Measurements from ENCODE around the gene CHMP6. TPM values are rescaled to one million over a fixed set of nuclear protein-coding genes. Genes with fewer than 3 reads are reported as not detected.

CHMP6 gene
- total RNA-seq, 2 experiments from 2014 or later, result 7.9 to 23.8 TPM

DNA sequence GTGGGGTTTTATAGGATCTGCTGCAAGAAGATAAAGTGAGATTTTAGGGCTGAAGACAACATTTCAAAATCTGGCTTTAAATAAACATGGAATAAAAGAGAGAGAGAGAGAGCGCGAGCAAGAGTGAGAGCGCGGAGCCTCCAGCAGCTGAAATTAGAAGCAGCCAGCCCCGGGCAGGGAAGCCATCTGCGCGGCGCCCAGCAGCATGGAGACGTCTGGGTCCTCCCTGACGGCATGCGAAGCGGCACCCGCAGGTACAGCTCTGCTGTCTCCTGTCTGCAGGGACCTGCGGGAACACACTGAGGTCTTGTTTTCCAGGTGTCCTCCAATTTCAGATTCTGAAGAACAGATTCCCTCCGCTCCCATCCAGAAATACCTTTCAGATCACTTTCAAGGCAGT, 35.4 kb downstream of the CHMP6 start:
- no TSS peak for BruUV-seq (replicated peaks)
- Histone ChIP-seq H3K4me3 (ENCODE audit: low read depth, low read length, poor library complexity, severe bottlenecking) (no peak overlapping the region), H3K9me3 (ENCODE audit: low read length) (no peaks in the 10 kb centered on the region), H3K4me2 (ENCODE audit: low read length) (no peak overlapping the region), H3K9me2 (ENCODE audit: insufficient read depth, low read length) (no peaks in the 10 kb centered on the region), H3K79me2 (ENCODE audit: insufficient read depth, low read depth, low read length) (no peaks in the 10 kb centered on the region), H4K20me1 (ENCODE audit: insufficient read depth, low read length) (no peaks in the 10 kb centered on the region), H3K4me1 (ENCODE audit: insufficient read depth, low read length, poor library complexity, severe bottlenecking) (no peaks in the 10 kb centered on the region), H3K36me3 (ENCODE audit: insufficient read depth, low read length) (no peaks in the 10 kb centered on the region), H3K27ac (ENCODE audit: low read depth, low read length, poor library complexity, severe bottlenecking) (no peak overlapping the region), H2AFZ (ENCODE audit: low read length) (no peak overlapping the region)
- TF ChIP-seq EZH2phosphoT487 (IDR thresholded peaks at IDR 0.05; ENCODE audit: borderline replicate concordance, low read depth, low read length), result no peak
- TF ChIP-seq, protein P1, sequence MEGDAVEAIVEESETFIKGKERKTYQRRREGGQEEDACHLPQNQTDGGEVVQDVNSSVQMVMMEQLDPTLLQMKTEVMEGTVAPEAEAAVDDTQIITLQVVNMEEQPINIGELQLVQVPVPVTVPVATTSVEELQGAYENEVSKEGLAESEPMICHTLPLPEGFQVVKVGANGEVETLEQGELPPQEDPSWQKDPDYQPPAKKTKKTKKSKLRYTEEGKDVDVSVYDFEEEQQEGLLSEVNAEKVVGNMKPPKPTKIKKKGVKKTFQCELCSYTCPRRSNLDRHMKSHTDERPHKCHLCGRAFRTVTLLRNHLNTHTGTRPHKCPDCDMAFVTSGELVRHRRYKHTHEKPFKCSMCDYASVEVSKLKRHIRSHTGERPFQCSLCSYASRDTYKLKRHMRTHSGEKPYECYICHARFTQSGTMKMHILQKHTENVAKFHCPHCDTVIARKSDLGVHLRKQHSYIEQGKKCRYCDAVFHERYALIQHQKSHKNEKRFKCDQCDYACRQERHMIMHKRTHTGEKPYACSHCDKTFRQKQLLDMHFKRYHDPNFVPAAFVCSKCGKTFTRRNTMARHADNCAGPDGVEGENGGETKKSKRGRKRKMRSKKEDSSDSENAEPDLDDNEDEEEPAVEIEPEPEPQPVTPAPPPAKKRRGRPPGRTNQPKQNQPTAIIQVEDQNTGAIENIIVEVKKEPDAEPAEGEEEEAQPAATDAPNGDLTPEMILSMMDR (conservative IDR thresholded peaks at IDR 0.05; ENCODE audit: low read length), result no peak
- CTCF ChIA-PET (ENCODE audit: unreplicated experiment), result no interaction called here
- intact Hi-C loops (cut with micrococcal nuclease; ENCODE audit: unreplicated experiment), result no loop called here
- POLR2A ChIA-PET, result no interaction called here
- no peak for DNase-seq (ENCODE audit: low spot score)

DNA sequence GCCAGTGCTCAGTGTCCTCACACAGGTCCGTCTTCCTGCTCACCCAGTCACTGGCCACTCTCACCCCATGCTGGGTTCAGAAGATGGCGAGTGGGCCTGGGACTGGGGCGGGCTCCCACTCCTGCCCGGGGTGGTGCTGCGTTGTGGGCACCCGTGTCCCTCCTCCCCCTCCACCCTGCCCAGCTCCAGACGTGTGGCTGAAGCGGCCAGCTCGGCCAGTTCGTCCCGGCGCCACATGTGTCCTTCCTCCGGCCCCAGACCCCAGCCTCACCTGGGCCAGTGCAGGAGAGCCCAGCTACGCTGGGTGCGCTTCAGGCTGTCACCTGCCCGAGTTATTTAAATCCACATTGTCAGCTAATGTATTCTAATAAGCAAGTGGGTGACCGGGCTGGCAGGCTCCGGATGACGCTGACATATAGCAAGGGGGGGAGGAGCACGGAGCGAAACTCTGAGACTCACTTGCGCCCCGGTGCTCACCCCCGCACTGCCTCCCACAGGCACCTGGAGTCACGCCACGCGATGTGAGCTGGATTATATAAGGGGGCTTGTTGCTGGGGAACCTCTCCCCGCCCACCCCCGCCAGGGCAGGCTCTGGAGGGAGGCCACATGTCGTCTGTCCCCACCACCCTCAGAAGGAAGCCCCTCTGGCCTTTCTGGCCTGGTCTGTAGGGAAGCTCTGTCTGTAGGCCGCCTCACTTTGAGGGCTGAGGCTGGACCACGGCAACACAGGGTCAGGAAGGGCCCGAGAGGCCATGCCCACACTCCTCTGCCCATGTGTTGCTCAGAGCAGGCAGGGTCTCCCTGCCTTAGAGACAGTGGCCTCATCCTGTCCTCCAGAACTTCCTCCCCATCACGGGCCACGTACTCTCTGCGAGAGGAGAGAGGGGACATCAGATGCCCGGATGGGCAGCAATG, 36.2 kb downstream of the CHMP6 start:
- no peaks in the 10 kb centered on the region for H3K79me2 ChIP-seq (ENCODE audit: insufficient read depth, low read depth, low read length)
- no TSS peak for BruUV-seq (replicated peaks)
- H3K4me2 ChIP-seq (ENCODE audit: low read length), result no peak overlapping the region
- intact Hi-C loops (cut with micrococcal nuclease; ENCODE audit: unreplicated experiment), result no loop called here
- ChIA-PET CTCF (ENCODE audit: unreplicated experiment) (no interaction called here), POLR2A (no interaction called here)
- H3K4me3 ChIP-seq (ENCODE audit: low read depth, low read length, poor library complexity, severe bottlenecking), result no peak overlapping the region
- no peak for TF ChIP-seq EZH2phosphoT487 (IDR thresholded peaks at IDR 0.05; ENCODE audit: borderline replicate concordance, low read depth, low read length)
- TF ChIP-seq, protein P1 (conservative IDR thresholded peaks at IDR 0.05; ENCODE audit: low read length), result no peak
- no peak overlapping the region for H3K27ac ChIP-seq (ENCODE audit: low read depth, low read length, poor library complexity, severe bottlenecking)
- no peaks in the 10 kb centered on the region for H3K36me3 ChIP-seq (ENCODE audit: insufficient read depth, low read length)
- no peaks in the 10 kb centered on the region for H4K20me1 ChIP-seq (ENCODE audit: insufficient read depth, low read length)
- H3K9me3 ChIP-seq (ENCODE audit: low read length), result no peaks in the 10 kb centered on the region
- no peak for DNase-seq (ENCODE audit: low spot score)
- no peaks in the 10 kb centered on the region for H3K4me1 ChIP-seq (ENCODE audit: insufficient read depth, low read length, poor library complexity, severe bottlenecking)
- H2AFZ ChIP-seq (ENCODE audit: low read length), result no peak overlapping the region
- no peaks in the 10 kb centered on the region for H3K9me2 ChIP-seq (ENCODE audit: insufficient read depth, low read length)

DNA sequence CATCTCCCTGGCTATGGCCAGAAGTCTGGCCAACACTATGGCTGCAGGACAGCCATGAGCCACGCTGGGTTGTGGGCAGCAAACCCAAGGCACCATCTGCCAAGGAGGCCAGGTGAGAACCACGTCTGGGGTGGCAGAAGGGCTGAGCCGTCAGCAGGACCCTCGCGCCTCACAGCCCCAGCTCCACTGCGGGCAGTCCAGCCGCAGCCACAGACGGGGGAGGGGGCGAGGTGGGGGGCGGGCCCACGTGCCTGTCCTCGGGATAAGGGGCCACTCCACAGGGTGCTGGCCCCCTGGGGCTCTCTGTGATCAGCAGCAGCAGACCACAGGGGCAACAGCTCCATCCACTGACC, 36.8 kb downstream of the CHMP6 start:
- H3K79me2 ChIP-seq (ENCODE audit: insufficient read depth, low read depth, low read length), result no peaks in the 10 kb centered on the region
- H3K36me3 ChIP-seq (ENCODE audit: insufficient read depth, low read length), result no peaks in the 10 kb centered on the region
- no peak for DNase-seq (ENCODE audit: low spot score)
- POLR2A ChIA-PET, result no interaction called here
- H4K20me1 ChIP-seq (ENCODE audit: insufficient read depth, low read length), result no peaks in the 10 kb centered on the region
- no peaks in the 10 kb centered on the region for H3K9me3 ChIP-seq (ENCODE audit: low read length)
- H3K4me2 ChIP-seq (ENCODE audit: low read length), result no peak overlapping the region
- H2AFZ ChIP-seq (ENCODE audit: low read length), result no peak overlapping the region
- no peak overlapping the region for H3K27ac ChIP-seq (ENCODE audit: low read depth, low read length, poor library complexity, severe bottlenecking)
- no peaks in the 10 kb centered on the region for H3K4me1 ChIP-seq (ENCODE audit: insufficient read depth, low read length, poor library complexity, severe bottlenecking)
- no peak overlapping the region for H3K4me3 ChIP-seq (ENCODE audit: low read depth, low read length, poor library complexity, severe bottlenecking)
- no peaks in the 10 kb centered on the region for H3K9me2 ChIP-seq (ENCODE audit: insufficient read depth, low read length)
- CTCF ChIA-PET (ENCODE audit: unreplicated experiment), result no interaction called here
- intact Hi-C loops (cut with micrococcal nuclease; ENCODE audit: unreplicated experiment), result no loop called here
- no peak for TF ChIP-seq EZH2phosphoT487 (IDR thresholded peaks at IDR 0.05; ENCODE audit: borderline replicate concordance, low read depth, low read length)
- TF ChIP-seq, protein P1 (conservative IDR thresholded peaks at IDR 0.05; ENCODE audit: low read length), result no peak
- BruUV-seq (replicated peaks), result no TSS peak

Measured in OCI-LY7 (cell line).